ENCODE measurements around the gene SMTN.
"Not testable (repeated sequence)": the region's sequence is repeated elsewhere in the genome, so short reads cannot be mapped to it uniquely, and the experiment has no call there.

The SMTN gene

DNA sequence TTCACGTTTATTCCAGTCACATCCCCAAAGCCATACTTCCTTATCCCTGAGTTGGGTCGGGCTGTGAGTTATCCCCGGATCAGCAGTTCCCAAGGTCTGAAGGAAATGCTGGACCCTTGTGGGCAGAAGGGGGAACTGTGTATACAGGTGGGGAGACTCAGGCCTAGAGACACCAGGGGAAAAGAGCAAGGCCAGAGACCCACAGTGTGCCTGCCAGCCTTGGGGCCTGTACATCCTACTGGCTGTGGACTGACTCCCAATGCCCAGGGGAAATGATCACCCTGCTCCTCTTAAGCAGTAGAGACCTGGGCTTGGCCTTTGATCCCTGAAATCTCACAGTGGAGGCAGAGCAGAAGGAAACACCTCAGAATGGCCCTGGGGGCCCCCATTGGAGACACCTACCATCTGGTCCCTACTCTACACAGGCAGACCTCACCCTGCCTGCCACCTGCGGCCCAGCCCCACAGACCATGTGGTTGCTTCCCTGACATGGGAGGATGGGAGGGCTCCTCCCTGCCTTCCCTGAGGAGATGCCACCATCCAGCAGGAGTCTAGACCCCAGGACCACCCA lies 25.0 kb downstream of the SMTN start:
- no peak for DNase-seq

DNA sequence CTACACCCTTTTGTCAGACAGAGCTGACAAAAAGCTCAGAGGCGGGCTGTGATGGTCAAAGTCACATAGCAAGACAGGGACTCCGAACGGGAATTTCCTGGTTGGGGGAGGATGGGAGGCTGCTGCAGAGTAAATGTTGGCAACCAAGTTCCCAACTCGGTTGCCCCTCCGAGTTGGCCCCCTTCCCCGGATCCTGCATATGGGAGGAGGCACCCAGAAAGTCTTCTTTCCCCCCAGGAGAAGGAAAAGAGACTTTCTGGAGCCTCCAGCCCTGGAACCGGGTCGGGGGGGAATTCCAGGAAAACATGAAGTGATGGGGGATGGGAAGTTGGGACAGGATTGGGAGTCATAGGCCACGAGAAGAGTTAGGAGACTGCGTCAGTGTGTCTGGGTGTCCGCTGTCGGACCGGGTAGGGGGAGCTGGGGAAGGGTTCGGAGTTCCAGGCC lies 25.6 kb downstream of the SMTN start:
- no peak for DNase-seq

DNA sequence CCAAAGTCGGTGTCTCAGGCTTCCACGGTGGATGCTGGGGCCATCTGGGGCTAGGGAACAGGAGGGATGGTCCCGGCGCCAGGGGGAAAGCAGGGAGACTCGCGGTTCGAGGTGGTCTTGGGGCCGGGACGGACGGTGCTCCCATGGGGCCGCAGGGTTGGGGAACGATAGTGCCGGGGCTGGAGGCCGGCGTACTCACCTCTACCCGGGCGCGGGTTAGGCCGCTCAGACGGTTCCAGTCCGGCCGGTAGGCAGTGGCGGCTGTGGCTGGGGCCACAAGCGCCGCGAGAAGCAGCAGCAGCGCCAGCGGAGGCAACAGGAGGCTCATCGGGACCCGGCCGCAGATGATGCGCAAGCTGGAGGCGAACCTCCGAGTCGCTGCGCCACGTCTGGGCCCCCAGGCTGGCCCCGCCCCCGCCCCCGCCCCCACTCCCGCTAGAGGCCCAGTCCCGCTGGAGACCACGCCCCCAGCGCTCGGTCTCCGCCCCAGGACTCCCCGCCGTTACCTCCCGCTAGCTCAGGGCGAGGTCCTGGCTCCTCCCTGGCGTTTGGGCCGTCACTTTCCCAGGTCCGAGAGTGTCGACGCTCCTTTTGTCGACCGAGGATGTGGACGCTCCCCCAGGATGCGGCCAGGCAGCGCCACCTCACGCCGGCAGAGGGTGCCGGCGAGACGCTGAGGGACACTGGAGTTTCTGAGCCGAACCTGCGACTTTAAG lies 26.2 kb downstream of the SMTN start, which contains the start of gene SELENOM:
TSS of gene SELENOM (minus strand) at position 391 of the 716 bp plus-strand sequence. CDS start at position 328, 63 bp downstream.
- DNase-seq = peak; percentile 85

DNA sequence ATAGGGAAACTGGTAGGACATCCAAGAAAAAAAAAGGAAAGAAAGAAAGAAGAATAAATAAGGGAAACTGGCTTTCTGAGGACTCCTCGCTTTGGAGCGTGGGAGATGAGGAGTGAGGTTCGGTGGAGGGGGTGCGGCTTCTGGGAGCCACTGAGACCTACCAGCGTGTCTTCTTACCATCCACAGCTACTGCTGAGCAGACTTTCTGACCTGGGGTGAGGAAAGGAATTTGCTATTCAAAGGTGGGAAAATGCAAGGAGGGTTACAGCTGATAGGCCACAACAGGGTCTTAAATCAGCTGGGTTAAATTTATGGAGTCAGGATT lies 26.7 kb downstream of the SMTN start:
- DNase-seq = no peak

DNA sequence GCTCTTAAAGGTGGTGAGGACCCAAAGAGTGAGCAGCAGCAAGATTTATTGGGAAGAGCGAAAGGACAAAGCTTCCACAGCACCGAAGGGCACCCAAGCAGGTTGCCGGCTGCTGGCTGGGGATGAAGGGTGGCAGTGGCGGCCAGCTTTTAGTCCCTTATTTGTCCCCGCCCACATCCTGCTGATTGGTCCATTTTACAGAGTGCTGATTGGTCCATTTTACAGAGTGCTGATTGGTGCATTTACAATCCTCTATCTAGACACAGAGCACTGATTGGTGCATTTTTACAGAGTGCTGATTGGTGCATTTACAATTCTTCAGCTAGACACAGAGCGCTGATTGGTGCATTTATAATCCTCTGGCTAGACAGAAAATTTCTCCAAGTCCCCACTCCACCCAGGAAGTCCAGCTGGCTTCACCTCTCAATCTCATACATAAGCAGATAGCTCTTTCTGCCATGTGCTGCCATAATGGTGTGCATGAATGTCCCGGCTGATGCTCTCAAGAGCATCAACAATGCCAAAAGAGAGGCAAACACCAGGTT lies 31.5 kb downstream of the SMTN start:
- not testable (repeated sequence) for DNase-seq

DNA sequence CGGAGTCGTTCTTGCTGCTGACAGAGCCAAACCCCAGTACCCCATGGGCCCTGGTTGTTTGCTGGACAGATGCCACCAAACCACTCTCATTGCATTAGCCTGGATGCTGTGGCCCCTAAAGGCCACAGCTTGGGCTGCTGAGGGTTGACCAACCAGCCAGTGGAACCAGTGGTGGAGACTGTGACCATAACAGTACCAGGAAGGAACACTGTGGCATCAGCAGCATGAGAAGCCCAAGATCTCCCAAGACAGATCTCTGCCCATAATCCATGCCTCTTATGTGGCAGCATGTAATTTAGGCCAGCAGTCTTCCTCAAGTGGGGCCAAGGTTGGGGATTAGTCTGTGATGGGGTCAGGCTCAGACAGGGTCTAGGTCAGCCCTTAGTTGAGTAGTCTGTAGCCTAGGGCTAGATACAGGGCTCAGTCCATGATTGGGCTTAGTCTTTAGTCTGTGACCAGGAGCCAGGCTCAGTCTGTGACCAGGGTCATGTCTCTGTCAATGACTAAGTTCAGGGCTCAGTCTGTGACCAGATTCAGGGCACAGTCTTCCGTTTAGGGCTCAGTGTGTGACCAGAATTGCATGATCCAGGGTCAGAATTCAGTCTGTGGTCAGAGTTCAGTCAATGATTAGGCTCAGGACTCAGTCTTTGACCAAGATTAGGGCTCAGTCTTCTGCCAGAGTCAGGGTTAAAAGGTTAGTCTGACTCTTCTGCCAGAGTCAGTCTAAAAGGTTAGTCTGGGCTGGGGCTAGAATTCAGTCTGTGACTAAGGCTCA lies 37.1 kb downstream of the SMTN start:
- no peak for DNase-seq

DNA sequence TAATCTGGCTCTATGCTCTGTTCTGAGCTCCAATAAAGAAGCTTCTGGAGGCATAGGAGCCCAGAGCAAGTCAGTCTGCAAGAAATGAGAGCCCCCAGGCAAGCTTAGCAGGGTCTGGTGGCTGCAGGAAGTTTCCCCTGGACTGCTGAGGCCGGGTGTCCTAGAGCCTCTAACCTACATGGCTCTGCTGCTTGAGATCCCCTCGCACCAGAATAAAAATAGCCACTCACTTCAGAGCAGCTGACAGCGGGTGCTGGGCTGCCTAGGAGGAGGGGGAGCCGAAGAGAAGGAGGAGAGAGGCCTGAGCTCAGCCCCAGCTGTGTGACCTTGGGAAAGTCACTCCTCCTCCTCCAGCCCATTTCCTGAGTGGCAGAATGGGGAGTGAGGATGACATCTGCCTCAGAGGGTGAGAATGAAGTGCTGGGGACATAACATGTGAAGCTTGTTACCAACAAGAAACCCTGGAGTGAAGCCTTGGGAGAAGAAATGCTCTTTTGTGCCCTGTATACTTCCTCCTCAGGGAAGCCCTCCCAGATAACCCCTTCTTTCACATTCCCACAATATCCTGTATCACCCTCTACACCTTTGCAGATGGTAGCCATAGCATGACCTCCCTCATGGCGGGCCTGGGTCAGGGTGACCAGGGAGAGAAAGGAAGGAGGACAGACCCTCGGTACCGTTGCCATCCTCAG lies 38.1 kb downstream of the SMTN start:
- DNase-seq = no peak

DNA sequence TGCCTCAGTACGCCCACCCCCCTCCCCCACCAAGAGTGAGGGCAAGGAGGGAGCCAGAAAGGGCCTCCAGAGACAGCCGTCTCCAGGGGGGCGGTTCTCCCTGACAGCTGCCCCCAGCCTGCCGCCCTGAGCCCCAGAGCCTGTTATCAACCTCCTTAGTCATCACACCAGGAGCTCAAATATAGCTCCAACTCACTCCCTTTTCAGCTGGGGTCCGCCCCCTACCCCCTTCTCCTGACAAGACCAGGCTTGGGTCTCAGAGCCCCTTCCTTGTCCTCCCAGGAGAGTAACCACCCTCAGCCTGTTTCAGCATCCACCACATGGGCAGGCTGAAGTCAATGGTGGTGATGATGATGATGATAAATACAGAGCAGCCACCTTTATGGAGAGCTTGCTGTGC lies 39.1 kb downstream of the SMTN start:
- DNase-seq = no peak

DNA sequence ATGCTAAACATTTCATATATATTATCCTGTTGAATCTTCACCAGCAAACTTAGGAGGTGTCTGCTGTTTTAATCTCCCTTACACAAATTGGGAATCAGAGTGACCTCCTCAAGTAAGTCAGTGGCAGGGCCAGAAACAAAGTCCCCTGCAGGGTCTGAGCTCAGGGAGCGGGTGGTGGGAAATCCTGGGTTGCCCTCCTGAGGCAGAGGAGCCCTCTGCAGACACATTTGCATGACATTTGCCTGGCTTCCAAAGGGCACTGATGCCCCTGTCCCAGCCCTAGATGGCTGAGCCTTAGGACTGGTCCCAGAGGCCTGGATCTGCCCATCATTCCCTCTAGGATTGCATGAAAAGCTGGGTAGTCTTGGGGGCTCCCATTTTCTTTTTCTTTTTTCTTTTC lies 39.5 kb downstream of the SMTN start:
- no peak for DNase-seq

DNA sequence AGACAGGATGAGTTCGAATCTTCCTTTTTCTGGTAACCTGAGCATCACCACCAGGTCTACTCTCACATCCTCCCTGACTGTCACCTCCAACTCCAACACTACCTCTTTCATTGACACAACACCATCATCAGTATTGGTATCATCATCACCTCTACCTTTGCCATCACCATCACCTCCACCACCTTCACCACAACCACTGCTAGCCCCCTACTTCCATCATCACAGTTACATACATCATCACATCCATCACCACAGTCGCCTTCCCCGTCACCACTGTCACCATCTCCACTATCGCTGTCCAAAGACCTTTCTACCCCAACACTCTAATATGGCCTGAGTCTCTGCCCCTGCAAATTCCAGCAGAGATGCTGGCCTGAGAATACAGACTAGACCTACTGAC lies 40.3 kb downstream of the SMTN start:
- no peak for DNase-seq

DNA sequence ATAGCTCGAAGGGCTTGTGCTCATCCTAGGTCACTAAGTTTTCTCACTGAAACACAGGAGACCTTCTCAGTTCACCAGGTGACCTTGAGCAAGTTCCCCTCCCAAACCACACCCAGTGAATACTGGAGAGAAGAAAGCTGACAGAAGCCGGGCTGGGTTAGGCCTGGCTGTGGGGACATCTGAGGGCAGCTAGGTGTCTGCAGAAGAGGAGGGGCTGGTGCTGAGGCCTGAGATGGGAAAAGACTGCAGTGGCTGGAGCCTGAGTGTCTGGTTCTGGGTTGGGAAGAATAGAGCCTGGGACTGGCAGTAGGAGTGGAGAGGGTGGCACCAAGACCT lies 41.0 kb downstream of the SMTN start:
- no peak for DNase-seq

DNA sequence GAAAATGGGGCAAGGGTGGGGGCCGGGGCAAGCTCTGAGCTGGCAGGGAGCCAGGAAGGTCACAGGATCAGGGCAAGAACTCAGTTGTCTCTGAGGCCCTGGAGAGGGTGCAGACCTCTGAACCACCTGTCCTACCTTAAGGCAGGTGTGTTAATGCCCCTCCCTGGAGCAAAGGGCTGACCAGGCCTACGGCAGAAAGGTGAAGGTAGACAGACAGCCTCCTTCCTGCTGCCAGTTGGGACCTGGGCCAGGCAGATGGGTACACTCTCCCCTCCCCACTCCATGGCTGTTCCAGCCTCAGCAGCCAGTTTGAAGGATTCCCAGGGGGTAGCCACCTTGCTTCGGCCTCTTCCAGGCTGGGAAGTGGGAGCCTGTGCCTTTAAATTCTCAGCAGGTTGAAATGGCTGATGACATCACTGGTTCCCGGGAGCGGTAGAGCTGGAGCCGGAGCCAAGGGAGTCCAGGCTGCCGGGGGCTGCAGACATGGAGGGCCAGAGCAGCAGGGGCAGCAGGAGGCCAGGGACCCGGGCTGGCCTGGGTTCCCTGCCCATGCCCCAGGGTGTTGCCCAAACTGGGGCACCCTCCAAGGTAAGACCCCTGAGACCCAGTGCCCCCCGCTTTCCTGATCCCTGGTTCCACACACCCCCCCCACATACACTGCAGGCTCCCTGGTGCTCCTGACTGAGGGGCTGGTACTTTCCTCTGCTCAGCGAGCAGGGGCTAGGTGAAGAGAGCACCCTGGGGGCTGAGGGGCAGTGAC lies 41.6 kb downstream of the SMTN start, which contains the start of gene INPP5J:
TSS of gene INPP5J (plus strand) at position 435 of the 760 bp plus-strand sequence. CDS start at position 484, 49 bp downstream.
- DNase-seq = no peak

DNA sequence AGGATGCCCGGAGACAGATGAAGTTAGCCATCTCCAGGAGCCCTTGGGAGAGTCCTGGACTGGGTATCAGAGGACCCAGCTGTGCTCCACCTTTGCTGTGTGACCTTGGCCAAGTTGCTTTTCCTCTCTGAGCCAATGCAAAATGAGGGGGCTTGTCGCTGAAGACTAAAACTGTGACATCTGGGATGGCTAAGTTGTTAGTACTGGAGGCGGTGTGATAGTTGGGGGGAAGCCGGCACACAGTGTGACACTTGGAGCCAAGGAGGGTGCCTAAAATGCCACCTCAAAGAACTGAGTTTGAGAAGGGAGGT lies 42.1 kb downstream of the SMTN start:
- DNase-seq = no peak

DNA sequence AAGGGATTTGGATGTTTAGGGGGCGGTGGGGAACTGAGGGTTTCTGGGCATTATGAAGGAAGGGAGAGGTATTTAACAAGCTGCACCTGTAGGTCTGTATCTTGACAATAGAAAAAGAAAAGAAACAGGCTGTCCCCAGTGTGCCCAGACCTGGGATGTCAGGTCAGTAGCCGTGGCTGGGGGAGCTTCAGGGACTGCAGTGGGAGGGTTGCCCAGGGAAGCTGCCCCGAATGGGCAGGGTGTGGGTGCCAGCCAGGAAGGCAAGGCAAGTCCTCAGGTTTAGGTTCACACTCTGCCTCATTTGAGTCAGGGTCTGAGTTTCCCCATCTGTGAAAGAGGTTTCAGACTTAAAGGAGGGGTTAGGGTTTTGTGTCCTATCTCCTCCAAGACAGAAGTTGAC lies 43.2 kb downstream of the SMTN start:
- no peak for DNase-seq

DNA sequence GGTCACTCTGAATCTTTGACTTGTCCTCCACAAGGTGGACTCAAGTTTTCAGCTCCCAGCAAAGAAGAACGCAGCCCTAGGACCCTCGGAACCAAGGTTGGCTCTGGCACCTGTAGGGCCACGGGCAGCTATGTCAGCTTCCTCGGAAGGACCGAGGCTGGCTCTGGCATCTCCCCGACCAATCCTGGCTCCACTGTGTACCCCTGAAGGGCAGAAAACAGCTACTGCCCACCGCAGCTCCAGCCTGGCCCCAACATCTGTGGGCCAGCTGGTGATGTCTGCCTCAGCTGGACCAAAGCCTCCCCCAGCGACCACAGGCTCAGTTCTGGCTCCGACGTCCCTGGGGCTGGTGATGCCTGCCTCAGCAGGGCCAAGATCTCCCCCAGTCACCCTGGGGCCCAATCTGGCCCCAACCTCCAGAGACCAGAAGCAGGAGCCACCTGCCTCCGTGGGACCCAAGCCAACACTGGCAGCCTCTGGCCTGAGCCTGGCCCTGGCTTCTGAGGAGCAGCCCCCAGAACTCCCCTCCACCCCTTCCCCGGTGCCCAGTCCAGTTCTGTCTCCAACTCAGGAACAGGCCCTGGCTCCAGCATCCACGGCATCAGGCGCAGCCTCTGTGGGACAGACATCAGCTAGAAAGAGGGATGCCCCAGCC lies 43.8 kb downstream of the SMTN start:
- DNase-seq = no peak

DNA sequence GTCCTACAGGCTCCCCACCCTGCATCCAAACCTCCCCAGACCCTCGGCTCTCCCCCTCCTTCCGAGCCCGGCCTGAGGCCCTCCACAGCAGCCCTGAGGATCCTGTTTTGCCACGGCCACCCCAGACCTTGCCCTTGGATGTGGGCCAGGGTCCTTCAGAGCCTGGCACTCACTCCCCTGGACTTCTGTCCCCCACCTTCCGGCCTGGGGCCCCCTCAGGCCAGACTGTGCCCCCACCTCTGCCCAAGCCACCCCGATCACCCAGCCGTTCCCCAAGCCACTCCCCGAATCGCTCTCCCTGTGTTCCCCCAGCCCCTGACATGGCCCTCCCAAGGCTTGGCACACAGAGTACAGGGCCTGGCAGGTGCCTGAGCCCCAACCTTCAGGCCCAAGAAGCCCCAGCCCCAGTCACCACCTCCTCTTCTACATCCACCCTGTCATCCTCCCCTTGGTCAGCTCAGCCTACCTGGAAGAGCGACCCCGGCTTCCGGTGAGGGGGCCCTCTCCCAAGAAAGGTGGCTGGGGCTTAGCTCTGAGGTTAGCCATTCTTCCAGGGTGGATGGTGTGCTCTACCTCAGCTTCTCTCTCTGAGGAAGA lies 44.5 kb downstream of the SMTN start:
- no peak for DNase-seq

DNA sequence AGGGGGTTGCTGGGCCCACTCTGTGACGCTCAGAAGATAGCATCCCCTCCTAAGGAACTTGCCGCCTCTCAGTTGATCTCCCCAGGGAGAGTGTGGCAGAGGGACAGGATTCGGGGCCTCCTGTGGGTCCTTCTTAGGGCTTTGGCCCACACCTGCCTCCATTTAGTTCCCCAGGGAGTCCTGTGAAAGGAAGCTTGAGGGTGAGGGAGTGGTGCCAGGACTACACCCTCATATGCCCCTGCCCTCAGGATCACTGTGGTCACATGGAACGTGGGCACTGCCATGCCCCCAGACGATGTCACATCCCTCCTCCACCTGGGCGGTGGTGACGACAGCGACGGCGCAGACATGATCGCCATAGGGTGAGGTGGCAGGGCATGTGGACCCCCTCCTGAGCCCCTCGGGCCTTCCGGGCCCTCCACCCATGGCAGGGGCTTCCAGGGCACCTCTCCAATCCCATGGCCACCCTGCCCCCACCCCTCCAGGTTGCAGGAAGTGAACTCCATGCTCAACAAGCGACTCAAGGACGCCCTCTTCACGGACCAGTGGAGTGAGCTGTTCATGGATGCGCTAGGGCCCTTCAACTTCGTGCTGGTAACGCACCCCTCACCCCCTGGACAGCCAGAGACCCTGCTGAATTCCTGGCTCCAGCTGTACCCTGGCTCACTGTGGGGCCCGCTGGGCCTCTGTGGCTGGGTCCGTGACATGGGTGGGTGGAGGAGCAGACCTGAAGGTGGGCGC lies 45.2 kb downstream of the SMTN start:
- no peak for DNase-seq

DNA sequence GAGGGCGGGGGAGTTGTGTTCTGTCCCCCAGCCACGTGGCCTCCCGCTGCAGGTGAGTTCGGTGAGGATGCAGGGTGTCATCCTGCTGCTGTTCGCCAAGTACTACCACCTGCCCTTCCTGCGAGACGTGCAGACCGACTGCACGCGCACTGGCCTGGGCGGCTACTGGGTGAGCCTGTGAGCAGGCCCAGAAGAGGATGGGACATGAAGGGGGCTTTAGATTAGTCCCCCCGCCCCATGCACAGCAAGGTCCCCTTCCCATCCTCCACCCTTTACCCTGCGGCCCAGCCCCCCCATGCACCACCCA lies 45.7 kb downstream of the SMTN start:
- no peak for DNase-seq

DNA sequence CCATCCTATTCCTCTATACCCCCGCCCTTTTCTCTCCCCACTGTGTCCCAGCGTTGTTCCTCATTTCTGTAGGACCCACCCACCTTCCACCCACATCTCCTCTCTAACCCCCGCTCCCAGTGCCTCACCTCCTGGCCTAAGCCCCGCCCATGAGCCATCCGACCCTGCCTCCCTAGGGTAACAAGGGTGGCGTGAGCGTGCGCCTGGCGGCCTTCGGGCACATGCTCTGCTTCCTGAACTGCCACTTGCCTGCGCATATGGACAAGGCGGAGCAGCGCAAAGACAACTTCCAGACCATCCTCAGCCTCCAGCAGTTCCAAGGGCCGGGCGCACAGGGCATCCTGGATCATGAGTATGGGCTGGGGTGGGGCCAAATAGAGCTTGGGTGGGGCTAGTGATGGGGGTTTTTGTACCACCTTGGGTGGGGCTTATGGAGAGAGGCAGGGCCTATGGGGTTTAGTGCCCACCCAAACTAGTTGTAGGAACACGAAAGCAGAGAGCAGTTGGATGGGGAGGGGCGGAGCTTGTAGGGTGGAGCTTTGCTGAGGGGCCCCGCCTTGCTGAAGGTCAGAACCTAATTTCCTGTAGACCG lies 46.2 kb downstream of the SMTN start:
- no peak for DNase-seq

DNA sequence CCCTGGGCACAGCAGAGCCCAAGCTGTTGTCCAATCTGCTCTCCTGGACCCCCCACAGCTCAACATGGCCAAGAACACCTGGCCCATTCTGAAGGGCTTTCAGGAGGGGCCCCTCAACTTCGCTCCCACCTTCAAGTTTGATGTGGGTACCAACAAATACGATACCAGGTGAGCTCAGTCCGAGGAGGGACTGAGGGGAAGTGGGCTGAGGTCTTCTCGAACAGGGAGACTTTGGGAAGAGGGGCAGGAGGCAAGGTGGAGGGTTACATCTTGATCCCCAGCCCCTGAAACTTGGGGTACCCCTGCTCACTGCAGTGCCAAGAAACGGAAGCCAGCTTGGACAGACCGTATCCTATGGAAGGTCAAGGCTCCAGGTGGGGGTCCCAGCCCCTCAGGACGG lies 47.0 kb downstream of the SMTN start:
- DNase-seq = no peak

DNA sequence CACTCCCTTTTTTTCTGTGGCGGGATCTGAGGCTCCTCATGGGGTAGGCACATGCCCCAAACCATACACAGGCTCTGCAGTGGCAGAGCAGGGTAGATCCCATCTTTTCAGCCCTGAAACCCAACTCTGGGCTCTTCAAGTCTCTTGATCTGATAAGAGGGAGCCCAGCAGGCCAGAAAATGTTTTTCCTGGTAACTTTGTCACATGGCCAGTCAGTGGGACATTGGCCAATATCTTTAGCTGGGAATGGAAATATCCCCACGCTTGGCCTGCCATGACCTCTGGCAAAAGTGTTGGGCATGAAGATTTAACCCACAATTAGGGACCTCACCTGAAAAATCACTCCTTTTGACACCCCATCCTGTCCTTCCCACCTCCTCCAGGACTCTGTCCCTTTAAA lies 49.8 kb downstream of the SMTN start:
- no peak for DNase-seq
